Lower lobe of right lung (tissue), 2 donors: ENCODE measurements around the gene COX6B2. TPM values are rescaled to one million over a fixed set of nuclear protein-coding genes. Genes with fewer than 3 reads are reported as not detected.

Experiments
- ATAC-seq, 2 donors: fragments of 200-7000 bp; cut with Tn5 transposase; one replicate each; pipeline ENCODE4 v1.9.1; 2020 to 2022; ENCODE audit warnings: mild to moderate bottlenecking in 2 of 2, moderate library complexity in 2 of 2
- DNase-seq: peaks from one replicate; pipeline ENCODE4 v3.0.0-alpha.2; 2020
- H3K27ac ChIP-seq: fragments of 200-600 bp; one replicate; pipeline ENCODE4 v1.8.0; 2022
- H3K27me3 ChIP-seq: fragments of 200-600 bp; one replicate; pipeline ENCODE4 v1.8.0; 2022; ENCODE audit warnings: low read depth
- H3K36me3 ChIP-seq: fragments of 200-600 bp; one replicate; pipeline ENCODE4 v1.8.0; 2022; ENCODE audit warnings: mild to moderate bottlenecking
- H3K4me1 ChIP-seq: fragments of 200-600 bp; one replicate; pipeline ENCODE4 v1.8.0; 2022
- H3K4me3 ChIP-seq: fragments of 200-600 bp; one replicate; pipeline ENCODE4 v1.8.0; 2022; ENCODE audit warnings: mild to moderate bottlenecking
- H3K9me3 ChIP-seq: fragments of 200-600 bp; one replicate; pipeline ENCODE4 v1.8.0; 2022
- CTCF ChIP-seq: fragments of 200-600 bp; IDR thresholded peaks from one replicate; pipeline ENCODE4 v1.8.0; 2022; ENCODE audit warnings: antibody characterized with exemption, mild to moderate bottlenecking
- intact Hi-C: fragments of 100-400 bp; cut with DNase I; formaldehyde crosslinking; loops from one replicate; pipeline ENCODE4 v1.11.0; 2022
- total RNA-seq: library from RNA; stranded (reverse); fragmentation: NEBNext Ultra II Directional; extraction: Animal tissue kit (Norgen Biotek cat#: 25700); gene quantifications from one replicate; pipeline ENCODE4 v1.2.1, GENCODE V29; 2021
- donor health status: DM: no; HTN: yes; CAD: no; lungs with severe emphysema.

The COX6B2 gene
- total RNA-seq, 1 donor from 2014 or later = not detected

GRCh38 chr19:55360902-55361301, 6.4 kb upstream of the COX6B2 start:
- Histone ChIP-seq H3K4me1 (no peaks in the 10 kb centered on the region), H3K36me3 (no peaks in the 10 kb centered on the region), H3K27me3 (peaks cover 4% of the 10 kb centered on the region), H3K27ac (no peak overlapping the region), H3K9me3 (no peaks in the 10 kb centered on the region), H3K4me3 (no peak overlapping the region)
- TF ChIP-seq CTCF = no peak
- DNase-seq = no peak
- no peak for ATAC-seq
- intact Hi-C loops = no loop called here

- no peaks in the 10 kb centered on the region for H3K4me1 ChIP-seq
- no peak overlapping the region for H3K4me3 ChIP-seq
- TF ChIP-seq CTCF = no peak
- ATAC-seq = no peak
- intact Hi-C loops = no loop called here
- H3K9me3 ChIP-seq = no peaks in the 10 kb centered on the region
- no peaks in the 10 kb centered on the region for H3K36me3 ChIP-seq
- peaks cover 20% of the 10 kb centered on the region for H3K27me3 ChIP-seq
- H3K27ac ChIP-seq = no peak overlapping the region
- no peak for DNase-seq
These were observed 4.7 kb upstream of the COX6B2 start for GRCh38 chr19:55358943-55359908.

- Histone ChIP-seq H3K4me3 (no peak overlapping the region), H3K36me3 (no peaks in the 10 kb centered on the region), H3K27ac (no peak overlapping the region), H3K9me3 (no peaks in the 10 kb centered on the region), H3K27me3 (peaks cover 26% of the 10 kb centered on the region), H3K4me1 (peaks cover 3% of the 10 kb centered on the region)
- DNase-seq (no peak), ATAC-seq (no peak)
- intact Hi-C loops = no loop called here
- no peak for TF ChIP-seq CTCF
These were observed 4.0 kb upstream of the COX6B2 start for GRCh38 chr19:55358493-55358892.

- Histone ChIP-seq H3K4me3 (no peak overlapping the region), H3K27me3 (peaks cover 58% of the 10 kb centered on the region), H3K36me3 (no peaks in the 10 kb centered on the region), H3K27ac (no peak overlapping the region), H3K9me3 (no peaks in the 10 kb centered on the region), H3K4me1 (peaks cover 8% of the 10 kb centered on the region)
- intact Hi-C loops = no loop called here
- DNase-seq = no peak
- no peak for ATAC-seq
- TF ChIP-seq CTCF = no peak
These were observed 798 bp upstream of the COX6B2 start for GRCh38 chr19:55355213-55355821.

- ATAC-seq = peak; percentile 72 to 89
- Histone ChIP-seq H3K4me3 (peak overlapping the region; percentile 53), H3K36me3 (no peaks in the 10 kb centered on the region), H3K27me3 (peaks cover 61% of the 10 kb centered on the region), H3K4me1 (peaks cover 8% of the 10 kb centered on the region), H3K27ac (no peak overlapping the region), H3K9me3 (no peaks in the 10 kb centered on the region)
- intact Hi-C loops = no loop called here
- peak; percentile 80 for DNase-seq
- no peak for TF ChIP-seq CTCF
These were observed 469 bp downstream of the COX6B2 start for GRCh38 chr19:55353803-55354697.
